GM04503 (cell line): Measurements from ENCODE around the gene FAM107B.
"Not testable (repeated sequence)": the region's sequence is repeated elsewhere in the genome, so short reads cannot be mapped to it uniquely, and the experiment has no call there.

ENCODE experiments used
- DNase-seq: peaks from one replicate; pipeline ENCODE4 v3.0.0-alpha.2; 2012; ENCODE audit warnings: low read depth

FAM107B gene

DNA sequence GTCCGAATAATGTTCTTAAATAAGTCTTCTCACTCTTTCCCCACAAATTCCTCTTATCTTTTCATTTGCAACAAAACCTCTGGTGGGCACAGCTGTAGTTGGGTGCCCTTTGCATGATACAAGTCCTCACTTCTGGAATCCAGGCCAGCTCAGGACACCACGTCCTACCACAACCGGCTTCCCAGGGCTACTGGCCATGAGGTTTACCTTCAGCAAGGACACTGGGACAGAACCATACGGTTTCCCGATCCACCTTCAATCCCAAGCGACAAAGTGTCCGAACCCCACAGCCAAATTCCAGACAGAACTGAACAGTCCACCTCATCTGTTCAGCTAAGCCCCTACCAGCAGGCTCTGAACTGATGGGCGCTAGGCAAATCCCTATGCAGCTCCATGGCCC lies 174.6 kb downstream of the FAM107B start:
- DNase-seq: no peak

DNA sequence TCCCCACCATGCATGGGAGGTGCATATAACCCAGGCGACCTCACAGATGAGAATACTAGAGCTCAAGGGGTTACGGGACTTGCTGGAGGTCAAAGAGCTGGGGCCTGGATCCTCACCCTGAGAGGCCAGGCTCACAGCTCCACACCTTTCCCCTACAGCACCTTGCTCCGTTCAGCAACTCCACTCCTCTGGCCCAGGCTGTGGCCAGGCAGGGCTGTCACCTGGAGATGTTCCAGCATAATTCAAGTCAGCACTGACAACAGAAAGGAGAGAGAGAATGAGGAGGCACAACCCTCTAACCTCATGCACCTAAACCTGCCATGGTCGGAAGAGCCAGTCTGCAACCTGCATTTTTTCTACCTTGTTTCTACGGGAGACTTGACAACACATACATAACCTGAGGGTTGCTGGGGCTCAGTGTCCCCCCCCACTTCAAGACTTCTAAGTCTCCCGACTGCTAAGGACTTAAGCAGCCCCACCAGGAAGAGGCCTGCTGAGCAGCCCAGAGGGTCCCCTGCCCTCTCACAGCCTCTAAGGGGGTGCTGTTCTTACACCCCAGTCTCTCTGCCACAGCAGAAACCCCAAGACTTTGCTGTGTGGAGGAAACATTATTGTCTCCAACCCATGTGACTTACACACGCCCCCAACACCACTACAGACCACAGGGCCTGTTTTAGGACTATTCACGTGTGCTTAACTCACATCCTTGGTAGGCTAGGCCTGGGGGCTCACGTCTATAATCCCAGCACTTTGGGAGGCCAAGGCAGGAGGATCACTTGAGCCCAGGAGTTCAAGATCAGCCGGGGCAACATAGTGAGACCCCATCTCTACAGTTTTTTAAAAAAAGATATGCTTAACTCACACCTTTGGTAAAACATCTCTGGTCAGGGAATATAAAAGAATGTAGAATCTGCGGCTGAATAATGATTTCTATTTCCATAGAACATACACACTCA lies 175.6 kb downstream of the FAM107B start:
- DNase-seq: no peak

DNA sequence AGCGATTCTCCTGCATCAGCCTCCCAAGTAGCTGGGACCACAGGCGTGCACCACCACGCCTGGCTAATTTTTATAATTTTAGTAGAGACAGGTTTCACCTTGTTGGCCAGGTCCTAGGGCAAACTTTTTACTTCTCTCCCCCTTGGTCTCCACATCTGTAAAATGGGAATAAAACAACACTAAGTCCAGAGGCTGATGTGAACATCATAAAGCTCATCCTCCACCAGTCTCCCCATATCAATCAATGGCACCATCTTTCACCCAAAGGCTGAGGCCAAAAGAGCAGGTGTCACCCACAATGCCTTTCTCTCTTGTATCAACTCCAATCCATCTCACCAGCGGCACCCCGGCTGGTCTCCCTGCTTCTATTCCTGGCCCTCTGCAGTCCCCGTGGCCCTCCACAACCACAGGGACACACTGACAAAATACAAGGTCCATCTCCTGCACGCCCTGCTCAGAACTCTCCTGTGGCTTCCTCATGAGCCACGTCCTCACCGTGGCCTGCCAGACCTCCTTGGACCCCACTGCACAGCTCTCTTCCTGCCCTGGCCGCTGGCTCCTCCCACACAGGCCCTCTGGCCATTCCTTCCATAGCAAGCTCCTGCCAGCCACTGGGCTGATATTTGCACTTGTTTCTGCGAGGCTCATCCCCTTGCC lies 179.0 kb downstream of the FAM107B start:
- no peak for DNase-seq

DNA sequence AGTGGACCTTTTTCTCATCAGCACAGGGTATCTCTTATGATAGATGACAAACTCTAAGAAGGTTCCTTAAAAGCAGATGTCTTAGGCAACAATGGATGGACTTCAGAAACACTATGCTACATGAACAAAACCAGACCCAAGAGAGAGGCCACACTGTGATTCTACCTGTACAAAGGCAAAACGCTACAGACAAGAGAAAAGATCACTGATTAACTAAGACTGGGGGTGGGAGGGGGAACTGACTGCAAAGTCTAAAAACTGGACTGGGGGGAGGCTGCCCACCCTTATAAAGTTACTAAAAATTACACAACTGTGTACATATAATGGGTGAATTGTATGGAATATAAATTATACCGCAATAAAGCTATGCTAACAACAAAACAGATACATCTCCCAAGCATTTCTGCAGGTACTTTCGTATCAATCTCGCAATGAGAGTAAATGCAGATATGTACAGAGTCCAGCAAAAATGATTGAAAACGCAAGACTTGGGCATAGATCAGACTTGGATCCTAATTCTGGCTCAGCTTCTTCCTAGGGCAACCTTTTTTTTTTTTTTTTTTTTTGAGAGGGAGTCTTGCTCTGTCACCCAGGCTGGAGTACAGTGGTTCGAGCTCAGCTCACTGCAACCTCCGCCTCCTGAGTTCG lies 179.7 kb downstream of the FAM107B start:
- DNase-seq: no peak

DNA sequence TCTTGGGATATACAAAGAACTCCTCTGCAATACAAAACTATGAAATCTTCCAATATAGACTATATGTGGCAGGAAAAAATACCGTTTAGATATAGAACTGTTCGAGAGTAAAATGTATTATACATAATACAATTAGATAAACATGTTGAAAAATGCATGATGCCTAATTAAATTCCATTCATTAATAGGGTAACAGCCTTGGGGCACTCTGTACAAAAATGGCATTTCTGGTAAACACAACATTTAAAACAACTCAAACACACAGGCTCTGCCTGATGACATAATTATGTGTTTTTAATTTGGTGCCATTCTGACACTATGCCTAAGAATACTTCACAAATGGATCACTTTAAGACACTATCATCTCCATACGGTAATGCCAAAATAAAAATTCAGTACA lies 180.9 kb downstream of the FAM107B start:
- DNase-seq: no peak

DNA sequence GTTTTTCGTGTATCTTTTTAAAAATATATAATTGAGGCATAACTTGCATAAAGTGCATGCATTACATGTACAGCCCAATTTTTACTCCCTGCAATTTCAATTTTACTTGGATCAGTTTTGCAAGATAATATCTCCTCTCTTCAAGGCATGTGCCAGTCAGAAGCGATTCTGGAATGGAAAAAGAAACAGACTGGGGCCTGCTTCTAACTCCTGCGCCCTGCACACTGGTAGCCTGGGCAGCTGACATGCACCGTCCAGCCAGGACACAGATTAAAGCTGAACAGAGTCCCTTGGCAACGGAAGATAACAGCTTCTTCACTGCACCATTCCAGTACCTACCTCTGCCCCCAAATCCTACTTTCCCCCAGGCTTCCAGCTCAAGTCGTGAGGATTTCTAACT lies 182.1 kb downstream of the FAM107B start:
- no peak for DNase-seq

DNA sequence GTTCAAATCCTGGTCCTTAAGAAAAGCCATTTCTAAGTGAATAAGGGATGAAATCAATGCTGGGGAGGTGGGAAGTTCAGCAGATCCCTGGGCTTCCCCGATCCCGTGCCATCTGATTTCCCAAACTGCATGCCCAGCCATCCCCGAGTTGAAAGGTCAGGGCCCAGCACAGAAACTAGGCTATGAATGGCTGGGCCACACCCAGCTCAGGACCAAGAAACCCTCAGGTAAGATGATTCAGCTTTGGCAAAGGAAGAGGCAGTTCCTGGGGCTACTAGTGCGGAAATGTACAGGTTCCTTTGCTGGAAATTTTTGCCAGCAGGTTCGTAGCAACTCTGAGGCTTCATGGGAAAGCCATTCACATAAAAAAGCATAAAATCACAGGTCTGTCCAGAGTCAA lies 182.7 kb downstream of the FAM107B start:
- DNase-seq: no peak

DNA sequence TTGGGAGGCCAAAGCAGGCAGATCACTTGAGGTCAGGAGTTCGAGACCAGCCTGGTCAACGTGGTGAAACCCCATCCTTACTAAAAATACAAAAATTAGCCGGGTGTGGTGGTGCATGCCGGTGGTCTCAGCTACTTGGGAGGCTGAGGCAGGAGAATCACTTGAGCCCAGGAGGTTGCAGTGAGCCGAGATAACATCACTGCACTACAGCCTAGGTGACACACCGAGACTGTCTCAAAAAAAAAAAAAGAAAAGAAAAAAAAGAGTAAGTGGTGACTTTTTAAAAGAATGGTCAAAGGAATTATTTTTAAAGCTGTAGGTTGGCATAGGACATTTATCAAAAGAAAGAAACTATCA lies 185.8 kb downstream of the FAM107B start:
- not testable (repeated sequence) for DNase-seq

DNA sequence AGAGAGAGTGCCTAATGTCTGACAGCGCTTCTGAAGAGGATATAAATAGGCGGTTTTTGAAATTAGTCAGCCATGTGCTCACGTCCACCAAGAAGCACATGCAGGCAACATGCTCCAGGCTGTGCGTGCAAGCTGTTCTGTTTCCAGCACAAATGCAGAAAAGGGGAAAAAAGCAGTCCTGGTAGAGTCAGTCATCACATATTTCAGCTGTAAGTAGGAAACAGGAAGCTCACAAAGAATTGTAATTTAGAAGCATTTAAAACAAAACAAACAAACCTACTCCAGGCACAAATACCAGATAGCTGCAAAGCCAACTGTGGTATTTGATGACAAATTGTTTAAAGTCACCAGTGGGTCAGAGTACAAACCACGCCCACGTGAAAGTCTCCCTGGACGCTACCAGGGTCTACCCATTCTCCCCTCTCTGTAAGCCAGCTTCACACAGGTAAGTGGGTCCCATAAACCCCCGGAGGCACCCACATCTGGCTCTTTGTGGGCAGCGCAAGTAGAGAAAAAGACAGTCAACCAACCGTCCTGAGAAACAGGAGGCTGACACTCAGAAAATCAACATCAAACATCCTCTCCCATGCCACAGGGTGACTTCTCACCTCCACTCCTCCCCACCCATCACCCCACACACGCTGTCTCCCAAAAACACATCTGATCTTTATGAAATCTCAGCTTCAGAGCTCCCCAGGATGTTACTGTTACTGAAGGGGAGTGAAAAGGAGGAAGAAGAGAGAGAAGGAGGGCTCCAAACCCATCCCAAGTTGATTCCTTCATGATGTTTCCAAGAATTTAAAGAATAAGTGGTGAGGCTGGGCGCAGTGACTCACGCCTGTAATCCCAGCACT lies 186.4 kb downstream of the FAM107B start:
- DNase-seq: peak; percentile 98

DNA sequence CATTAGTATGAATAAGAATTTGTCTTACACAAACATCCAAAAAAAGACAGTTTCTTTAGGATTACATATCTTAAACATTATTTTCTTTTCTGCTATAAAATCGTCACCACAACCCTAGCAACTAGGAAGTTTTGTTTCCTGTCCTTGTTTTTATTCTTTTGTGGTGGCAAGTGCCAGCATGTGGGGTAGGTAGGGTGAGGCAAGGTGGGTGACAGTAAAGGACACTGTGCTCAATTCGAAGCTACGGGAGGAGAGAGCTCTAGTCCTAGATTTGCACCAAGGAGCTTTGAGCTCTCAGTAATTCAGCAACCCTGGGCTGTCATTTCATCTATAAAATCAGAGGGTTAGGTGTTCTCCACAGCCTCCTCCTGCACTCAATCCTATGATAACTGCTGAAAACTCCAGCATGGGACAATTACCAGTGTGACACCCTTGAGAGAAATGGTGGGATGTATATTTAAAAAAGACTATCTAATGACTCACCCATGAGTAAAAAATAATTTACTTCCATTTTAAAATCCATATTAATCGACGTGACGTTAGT lies 187.1 kb downstream of the FAM107B start:
- DNase-seq: no peak

DNA sequence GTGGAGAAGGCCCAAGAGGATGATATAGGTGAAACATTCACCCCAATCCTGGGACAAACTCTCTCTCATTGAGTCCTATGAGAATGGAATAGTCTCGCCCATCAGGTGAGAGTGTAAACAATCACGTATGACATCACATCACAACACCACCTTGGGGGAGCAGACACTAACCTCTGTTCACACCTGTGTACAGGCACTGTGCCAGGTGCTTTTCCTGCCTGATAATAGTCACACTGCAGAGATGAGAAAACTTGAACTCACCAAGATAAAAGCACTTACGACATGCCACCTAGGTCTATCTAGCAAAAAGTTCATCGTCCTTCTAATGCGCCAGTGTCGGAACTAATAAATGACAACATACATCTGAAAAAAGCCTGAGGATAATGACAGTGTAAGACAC lies 187.8 kb downstream of the FAM107B start:
- DNase-seq: no peak

DNA sequence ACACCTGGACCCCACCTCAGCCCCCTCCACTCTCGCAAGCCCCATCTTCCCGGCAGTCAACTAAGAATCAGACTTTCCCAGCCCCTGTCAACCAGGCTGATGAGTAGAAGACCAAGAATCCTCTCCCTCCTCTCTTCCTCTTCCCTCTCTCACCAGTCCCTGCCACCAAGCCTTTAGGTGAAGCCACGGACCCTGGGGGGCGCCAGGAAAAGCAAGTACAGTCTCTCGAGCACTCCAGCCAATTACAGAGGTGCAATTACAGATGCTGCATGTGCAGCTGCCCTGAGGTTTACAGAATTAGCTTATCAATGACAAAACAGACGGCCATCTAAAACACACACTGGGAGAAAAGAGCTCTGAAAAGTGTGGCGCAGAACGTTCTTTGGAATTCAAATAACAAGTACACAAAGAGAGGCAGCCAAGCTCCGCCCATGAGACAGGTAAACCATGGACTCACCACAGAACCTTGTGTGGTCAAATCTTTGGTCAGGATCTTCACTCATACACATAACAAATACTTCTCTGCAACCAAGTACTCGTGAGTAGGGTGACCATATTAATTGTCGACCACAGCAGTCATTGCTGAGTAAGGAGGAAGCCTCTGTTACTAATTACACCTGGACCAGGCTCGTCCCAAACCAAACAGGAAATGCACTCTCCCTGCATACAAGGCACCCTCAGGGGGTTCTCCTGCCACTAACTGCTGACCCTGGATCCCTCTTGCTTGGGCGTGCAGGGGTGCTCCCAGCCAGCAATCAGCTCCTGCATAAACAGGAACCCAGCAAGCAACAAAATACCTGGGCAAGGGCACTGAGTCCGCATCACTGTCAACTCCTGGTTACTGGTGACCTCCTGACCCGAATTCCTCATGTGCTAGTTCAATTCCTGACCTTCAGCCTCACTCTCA lies 189.2 kb downstream of the FAM107B start:
- DNase-seq: no peak

DNA sequence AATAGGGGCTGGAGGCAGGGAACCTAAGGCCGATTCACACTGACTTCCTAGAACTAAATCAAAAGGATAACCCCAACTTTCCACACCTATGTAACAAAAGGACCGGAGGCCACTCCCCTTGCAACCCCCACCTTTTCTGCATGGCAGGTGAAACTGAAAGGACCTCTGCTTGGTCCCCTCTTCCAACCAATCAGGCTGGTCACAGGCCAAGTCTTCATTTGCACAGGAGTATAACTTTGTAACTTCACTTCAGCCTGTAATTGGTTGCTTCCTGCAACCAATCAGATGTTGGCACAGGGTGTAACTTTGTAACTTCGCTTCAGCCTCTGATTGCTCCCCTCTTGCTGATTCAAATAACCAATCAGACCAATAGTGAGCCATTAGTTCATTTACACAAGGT lies 190.0 kb downstream of the FAM107B start:
- no peak for DNase-seq

DNA sequence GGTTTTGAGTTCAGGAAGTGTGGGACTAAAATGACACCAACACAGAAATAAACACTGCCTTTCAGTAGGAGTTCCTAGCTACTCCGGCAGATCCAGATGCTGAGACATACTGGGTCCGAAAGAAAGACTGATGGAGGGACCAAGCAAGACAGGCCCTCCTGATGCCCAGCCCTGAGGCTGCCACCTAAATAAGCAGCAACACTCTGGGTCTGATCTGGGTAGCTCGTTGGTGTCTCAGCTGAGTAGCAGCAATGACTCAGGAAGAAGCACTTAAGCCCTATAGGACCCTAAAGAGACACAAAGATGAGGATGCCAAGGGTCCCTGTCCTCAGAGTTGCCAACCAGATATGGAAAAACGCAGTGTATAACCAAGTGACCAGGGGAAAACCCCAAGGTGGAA lies 190.7 kb downstream of the FAM107B start:
- no peak for DNase-seq

DNA sequence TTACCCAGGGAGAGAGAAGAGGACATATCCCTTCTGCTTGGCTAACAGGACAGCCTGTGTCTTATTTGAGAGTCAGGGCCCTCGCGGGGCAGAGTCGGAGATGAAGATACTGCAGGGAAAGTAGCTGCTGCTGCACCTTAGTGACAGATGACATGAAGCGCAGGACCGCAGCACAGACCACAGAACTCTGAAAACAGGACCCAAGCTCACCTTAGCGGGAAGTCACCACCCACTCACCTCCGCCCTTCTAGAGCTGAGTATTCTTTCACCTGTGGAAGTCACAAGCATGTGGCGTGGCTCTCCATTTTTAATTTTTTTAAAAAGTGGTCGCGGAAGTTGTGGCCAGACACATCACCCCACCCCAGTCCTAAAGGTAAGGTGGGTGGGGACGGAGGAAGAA lies 191.4 kb downstream of the FAM107B start:
- DNase-seq: no peak

DNA sequence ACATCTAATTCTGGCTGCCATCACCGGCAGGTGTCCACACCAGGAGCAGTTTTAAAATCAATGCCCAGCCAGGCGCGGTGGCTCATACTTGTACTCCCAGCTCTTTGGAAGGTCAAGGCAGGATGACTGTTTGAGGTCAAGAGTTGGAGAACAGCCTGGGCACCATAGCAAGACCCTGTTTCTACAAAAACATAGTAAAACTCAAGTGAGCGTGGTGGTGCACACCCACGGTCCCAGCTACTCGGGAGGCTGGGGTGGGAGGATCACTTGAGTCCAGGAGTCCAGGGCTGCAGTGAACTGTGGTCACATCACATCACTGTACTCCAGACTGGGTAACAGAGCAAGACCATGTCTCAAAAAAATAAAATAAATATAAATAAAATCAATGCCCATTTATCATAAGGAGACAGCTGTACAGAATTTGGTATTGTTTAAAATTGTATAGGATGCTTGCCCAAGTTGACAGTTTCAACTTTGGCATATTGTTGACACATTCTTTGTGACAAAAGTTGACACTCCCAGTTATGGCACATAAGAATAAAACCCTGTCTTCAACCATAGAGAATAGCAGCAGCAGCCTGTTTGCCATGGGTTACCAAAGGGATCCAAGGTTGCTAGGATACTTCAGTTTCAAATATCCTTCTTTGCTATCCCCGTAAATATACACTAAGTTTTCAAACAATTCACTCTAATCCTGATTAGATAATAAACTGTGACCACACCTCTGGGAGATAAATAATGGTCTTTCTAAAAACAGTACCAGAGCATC lies 193.0 kb downstream of the FAM107B start:
- no peak for DNase-seq

DNA sequence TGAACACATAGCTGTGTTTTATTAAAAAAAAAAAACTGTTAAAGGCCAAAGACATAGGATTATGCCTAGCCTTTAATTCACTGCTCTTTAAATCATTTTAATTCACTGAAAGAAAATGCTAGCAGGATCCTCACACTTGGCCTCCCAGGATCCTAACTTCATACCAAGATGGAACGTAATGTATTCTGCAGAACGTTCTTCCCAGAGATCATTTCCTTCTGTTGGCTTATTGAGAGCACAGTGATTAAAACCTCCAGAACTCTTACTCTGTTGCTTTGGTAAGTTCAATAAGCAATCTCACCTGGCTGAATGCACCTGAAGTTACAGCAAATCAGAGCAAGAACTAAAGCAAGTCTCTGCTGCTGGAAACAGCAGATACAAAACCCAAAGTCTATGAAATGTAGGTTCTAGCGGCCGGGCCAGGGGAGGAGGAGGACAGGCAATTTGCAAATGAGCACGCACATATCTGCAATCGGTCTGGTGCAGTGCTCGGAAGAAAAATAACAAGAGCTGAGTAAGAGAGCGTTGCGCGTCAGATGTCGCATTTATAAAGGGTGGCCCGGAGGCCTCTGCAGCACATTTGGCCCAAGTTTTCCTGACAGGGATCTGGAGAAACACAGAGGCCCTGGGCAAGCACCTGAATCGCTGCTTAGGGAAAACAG lies 193.9 kb downstream of the FAM107B start:
- no peak for DNase-seq

DNA sequence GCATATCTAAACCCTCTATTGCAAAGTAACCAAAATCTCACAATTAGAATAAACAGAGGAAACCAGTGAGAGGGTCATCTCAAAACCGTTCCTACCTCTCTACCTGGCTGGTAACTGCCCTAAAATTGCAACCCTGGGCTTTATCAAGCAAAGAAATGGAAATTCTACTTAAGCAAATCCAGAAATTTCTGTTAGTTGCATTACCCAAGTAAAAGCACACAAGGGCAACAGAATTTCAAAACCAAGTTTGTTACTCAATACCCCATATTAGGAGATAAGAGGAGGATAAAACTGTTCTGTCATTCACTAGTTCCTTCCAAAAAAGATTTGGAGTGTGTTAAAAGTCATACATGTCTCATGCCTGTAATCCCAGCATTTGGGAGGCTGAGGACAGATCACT lies 195.3 kb downstream of the FAM107B start:
- DNase-seq: no peak
